OCI-LY3 (cell line): ENCODE results near the gene STX2.

ENCODE experiments used
- H2AFZ ChIP-seq: fragments of 200-600, 300-600 bp; shearing (Covaris generic); 2 replicates; pipeline ENCODE4 v1.6.0; 2014; ENCODE audit warnings: antibody characterized with exemption, low read depth, low read length
- H3K27ac ChIP-seq: fragments of 200-600, 300-600 bp; sonication (generic); 2 replicates; pipeline ENCODE4 v1.5.1; 2014; ENCODE audit warnings: mild to moderate bottlenecking, low read length, moderate library complexity, mixed read lengths
- H3K27me3 ChIP-seq: fragments of 200-600, 300-600 bp; sonication (generic); 2 replicates; pipeline ENCODE4 v1.6.1; 2014; ENCODE audit warnings: low read depth, low read length, mixed read lengths
- H3K36me3 ChIP-seq: fragments of 200-600, 300-600 bp; sonication (generic); replicated peaks from 2 replicates; pipeline ENCODE3; 2014; ENCODE audit warnings: low read depth, low read length, mixed read lengths
- H3K4me1 ChIP-seq: fragments of 300-600, 200-600 bp; sonication (generic); 2 replicates; pipeline ENCODE4 v1.6.1; 2014; ENCODE audit warnings: low read length, mixed read lengths
- H3K4me2 ChIP-seq: fragments of 200-600, 300-600 bp; sonication (generic); 2 replicates; pipeline ENCODE4 v1.6.1; 2014; ENCODE audit warnings: low read length, mixed read lengths
- H3K4me3 ChIP-seq: fragments of 300-600, 200-600 bp; sonication (generic); 2 replicates; pipeline ENCODE4 v1.5.1; 2014; ENCODE audit warnings: antibody characterized with exemption, mild to moderate bottlenecking, low read length, moderate library complexity
- H3K79me2 ChIP-seq: fragments of 300-600, 200-600 bp; shearing (Covaris generic); 2 replicates; pipeline ENCODE4 v1.6.1; 2014; ENCODE audit warnings: mild to moderate bottlenecking, low read length, mixed read lengths
- H3K9ac ChIP-seq: fragments of 300-600, 200-600 bp; shearing (Covaris generic); 2 replicates; pipeline ENCODE4 v1.6.0; 2014; ENCODE audit warnings: mild to moderate bottlenecking, low read length, moderate library complexity
- H3K9me3 ChIP-seq: fragments of 200-600, 300-600 bp; shearing (Covaris generic); 2 replicates; pipeline ENCODE4 v1.6.1; 2014; ENCODE audit warnings: low read length, mixed read lengths; ENCODE audit not compliant: insufficient read depth
- H4K20me1 ChIP-seq: fragments of 200-600, 300-600 bp; sonication (generic); 2 replicates; pipeline ENCODE4 v1.6.1; 2016; ENCODE audit warnings: low read length, mixed read lengths; ENCODE audit not compliant: insufficient read depth
- CTCF ChIP-seq: fragments of 200-600, 300-600 bp; sonication (generic); IDR thresholded peaks from 2 replicates; pipeline ENCODE4 v1.5.1; 2014; ENCODE audit warnings: antibody characterized with exemption, low read length, low read depth
- EZH2phosphoT487 ChIP-seq: fragments of 200-600 bp; shearing (Covaris generic); IDR thresholded peaks from 2 replicates; pipeline ENCODE4 v1.6.1; 2018; ENCODE audit warnings: antibody characterized with exemption, mixed run types, low read depth

The STX2 gene

GRCh38 chr12:130831246-130831645 lies 7.8 kb downstream of the STX2 start:
- H3K9ac ChIP-seq = no peak overlapping the region
- no peak overlapping the region for H3K4me3 ChIP-seq
- H3K4me1 ChIP-seq = no peaks in the 10 kb centered on the region
- TF ChIP-seq EZH2phosphoT487 = no peak
- TF ChIP-seq CTCF = no peak
- 0 out of 2 replicates have a peak, but pooled peaks cover 2% of the 10 kb centered on the region for H4K20me1 ChIP-seq
- H3K36me3 ChIP-seq = peaks cover 1% of the 10 kb centered on the region
- H3K4me2 ChIP-seq = no peak overlapping the region
- H3K9me3 ChIP-seq = no peaks in the 10 kb centered on the region
- H3K27ac ChIP-seq = no peak overlapping the region
- H3K27me3 ChIP-seq = no peaks in the 10 kb centered on the region
- peaks cover 32% of the 10 kb centered on the region for H3K79me2 ChIP-seq
- no peak overlapping the region for H2AFZ ChIP-seq

GRCh38 chr12:130830246-130830551 lies 8.9 kb downstream of the STX2 start:
- H3K27me3 ChIP-seq = no peaks in the 10 kb centered on the region
- H3K27ac ChIP-seq = no peak overlapping the region
- H3K4me2 ChIP-seq = no peak overlapping the region
- H3K9ac ChIP-seq = no peak overlapping the region
- no peak overlapping the region for H3K4me3 ChIP-seq
- H3K9me3 ChIP-seq = no peaks in the 10 kb centered on the region
- peaks cover 29% of the 10 kb centered on the region for H3K79me2 ChIP-seq
- H4K20me1 ChIP-seq = 0 out of 2 replicates have a peak, but pooled peaks cover 2% of the 10 kb centered on the region
- H3K4me1 ChIP-seq = no peaks in the 10 kb centered on the region
- H2AFZ ChIP-seq = no peak overlapping the region
- TF ChIP-seq CTCF (no peak), EZH2phosphoT487 (no peak)
- H3K36me3 ChIP-seq = peaks cover 3% of the 10 kb centered on the region

- Histone ChIP-seq H3K4me3 (no peak overlapping the region), H3K36me3 (peaks cover 3% of the 10 kb centered on the region), H2AFZ (no peak overlapping the region), H3K4me1 (no peaks in the 10 kb centered on the region), H3K27ac (no peak overlapping the region), H4K20me1 (0 out of 2 replicates have a peak, but pooled peaks cover 2% of the 10 kb centered on the region), H3K4me2 (no peak overlapping the region), H3K9ac (no peak overlapping the region), H3K27me3 (no peaks in the 10 kb centered on the region), H3K79me2 (peaks cover 29% of the 10 kb centered on the region), H3K9me3 (no peaks in the 10 kb centered on the region)
- TF ChIP-seq CTCF (no peak), EZH2phosphoT487 (no peak)
Measured at GRCh38 chr12:130829391-130830245, 9.4 kb downstream of the STX2 start.

- H3K27me3 ChIP-seq = no peaks in the 10 kb centered on the region
- no peak overlapping the region for H3K27ac ChIP-seq
- no peak for TF ChIP-seq EZH2phosphoT487
- TF ChIP-seq CTCF = no peak
- H3K4me3 ChIP-seq = no peak overlapping the region
- H3K9ac ChIP-seq = no peak overlapping the region
- H2AFZ ChIP-seq = no peak overlapping the region
- no peaks in the 10 kb centered on the region for H3K9me3 ChIP-seq
- peaks cover 3% of the 10 kb centered on the region for H3K36me3 ChIP-seq
- H3K4me1 ChIP-seq = no peaks in the 10 kb centered on the region
- 0 out of 2 replicates have a peak, but pooled peaks cover 2% of the 10 kb centered on the region for H4K20me1 ChIP-seq
- peaks cover 29% of the 10 kb centered on the region for H3K79me2 ChIP-seq
- H3K4me2 ChIP-seq = no peak overlapping the region
Measured at GRCh38 chr12:130828895-130829294, 10.2 kb downstream of the STX2 start.
